T-cell (primary cell): Measurements from ENCODE around the gene RNASE9. TPM values are rescaled to one million over a fixed set of nuclear protein-coding genes. Genes with fewer than 3 reads are reported as not detected.
"Not testable (repeated sequence)": the region's sequence is repeated elsewhere in the genome, so short reads cannot be mapped to it uniquely, and the experiment has no call there.

ENCODE experiments used
- ATAC-seq, 4 experiments: fragments of 200-7000 bp in 3 of 4; fragments of 150-1000 bp in 1 of 4; cut with Tn5 transposase; replicated peaks in 1 of 4; 1 replicate in 3 of 4; 2 replicates in 1 of 4; pipeline ENCODE4 v1.10.0; 2021; ENCODE audit warnings: moderate library complexity in 3 of 4, mild to moderate bottlenecking in 2 of 4, moderate number of reproducible peaks in 1 of 4
- CTCF ChIA-PET, 2 donors: fragments of 300-600 bp; sonication (Branson Sonifier 250); formaldehyde crosslinking; loops; one replicate each; lab custom pipeline; 2022; ENCODE audit warnings: antibody characterized with exemption in 2 of 2; lab: Charles Lee
- POLR2A ChIA-PET, 2 donors: fragments of 300-600 bp; sonication (Branson Sonifier 250); formaldehyde crosslinking; loops; one replicate each; lab custom pipeline; 2022; ENCODE audit warnings: antibody characterized with exemption in 2 of 2; lab: Charles Lee
- DNase-seq, 35 experiments: peaks; one replicate each; pipeline versions ENCODE4 v3.0.0 to v3.0.0-alpha.2; 2013 to 2023
- H3K27ac ChIP-seq: one replicate; pipeline ENCODE4 v1.5.1; 2013; ENCODE audit warnings: low read length
- H3K27me3 ChIP-seq, 2 experiments: replicated peaks in 1 of 2; 1 replicate in 1 of 2; 2 replicates in 1 of 2; pipeline versions ENCODE4 v1.6.1 to v1.7.0; 2013; ENCODE audit warnings: low read length in 1 of 2, mixed read lengths in 1 of 2; ENCODE audit not compliant: control insufficient read depth in 2 of 2, insufficient read depth in 2 of 2; ENCODE audit errors: extremely low read depth in 1 of 2
- H3K36me3 ChIP-seq, 2 donors: 1 replicate in 1 of 2; 2 replicates in 1 of 2; pipeline versions ENCODE4 v1.6.1 to v1.7.0; 2013; ENCODE audit warnings: low read length in 1 of 2; ENCODE audit not compliant: control insufficient read depth in 2 of 2, insufficient read depth in 1 of 2; ENCODE audit errors: extremely low read depth in 1 of 2
- H3K4me1 ChIP-seq, 2 experiments: 1 replicate in 1 of 2; 2 replicates in 1 of 2; pipeline versions ENCODE4 v1.6.1 to v1.7.0; 2013; ENCODE audit warnings: low read length in 2 of 2, mixed read lengths in 1 of 2; ENCODE audit not compliant: insufficient read depth in 2 of 2, control insufficient read depth in 1 of 2; ENCODE audit errors: extremely low read depth in 1 of 2
- H3K4me3 ChIP-seq, 2 donors: 1 replicate in 1 of 2; 2 replicates in 1 of 2; pipeline versions ENCODE4 v1.5.1 to v1.7.0; 2013; ENCODE audit warnings: mild to moderate bottlenecking in 2 of 2, low read length in 1 of 2, moderate library complexity in 1 of 2; ENCODE audit not compliant: control insufficient read depth in 1 of 2; ENCODE audit errors: extremely low read depth in 1 of 2
- H3K9me3 ChIP-seq: 2 replicates; pipeline ENCODE4 v1.7.0; 2013
- H3K27ac Mint-ChIP-seq, 2 donors: one replicate each; pipeline ENCODE4 v1.8.0; 2020 to 2021; ENCODE audit warnings: mild to moderate bottlenecking in 2 of 2, mixed read lengths in 2 of 2
- H3K27me3 Mint-ChIP-seq, 2 donors: one replicate each; pipeline ENCODE4 v1.8.0; 2021 to 2022; ENCODE audit warnings: mixed read lengths in 2 of 2
- H3K36me3 Mint-ChIP-seq: one replicate; pipeline ENCODE4 v1.8.0; 2021; ENCODE audit warnings: mixed read lengths
- H3K4me1 Mint-ChIP-seq, 3 donors: one replicate each; pipeline ENCODE4 v1.8.0; 2020 to 2022; ENCODE audit warnings: mixed read lengths in 3 of 3, mild to moderate bottlenecking in 1 of 3
- H3K4me3 Mint-ChIP-seq, 3 donors: one replicate each; pipeline ENCODE4 v1.8.0; 2020 to 2022; ENCODE audit warnings: mild to moderate bottlenecking in 3 of 3, mixed read lengths in 3 of 3, moderate library complexity in 3 of 3
- H3K9me3 Mint-ChIP-seq, 3 donors: one replicate each; pipeline ENCODE4 v1.8.0; 2020 to 2022; ENCODE audit warnings: mixed read lengths in 3 of 3
- WGBS: methylation state at CpG from one replicate; pipeline ENCODE4 v1.1.5; 2013; ENCODE audit warnings: missing lambda C conversion rate; ENCODE audit not compliant: insufficient coverage; 5-methylcytosine and 5-hydroxymethylcytosine counted together
- total RNA-seq, 35 experiments: library from RNA in 6 of 35; stranded (reverse) in 6 of 35; fragments of 120-200 nt in 1 of 35; gene quantifications; one replicate each; pipeline versions ENCODE4 v1.2.1 to v1.2.4 and lab custom pipeline; 2013 to 2026

Gene RNASE9
- total RNA-seq, 5 donors from 2014 or later (not counting 1 experiment from before 2014, with no cell fraction given), result not detected

- peaks cover 0 to 3% (median 0%) of the 10 kb centered on the region in 3 donors for H3K4me1 Mint-ChIP-seq
- H3K4me1 ChIP-seq, result no peaks in the 10 kb centered on the region
- peaks cover 0 to 2% (median 0%) of the 10 kb centered on the region in 3 donors for H3K9me3 Mint-ChIP-seq
- H3K27me3 Mint-ChIP-seq, result no peaks in the 10 kb centered on the region
- H3K9me3 ChIP-seq, result no peaks in the 10 kb centered on the region
- H3K36me3 Mint-ChIP-seq, result no peaks in the 10 kb centered on the region
- H3K36me3 ChIP-seq, result no peaks in the 10 kb centered on the region
- POLR2A ChIA-PET, result no interaction called here
- no peak overlapping the region for H3K27ac ChIP-seq
- CTCF ChIA-PET, result no interaction called here
- no peaks in the 10 kb centered on the region for H3K27me3 ChIP-seq
- DNase-seq, result no peak
- ATAC-seq, result no peak
- no peak overlapping the region for H3K4me3 ChIP-seq
- no peak overlapping the region for H3K4me3 Mint-ChIP-seq
- H3K27ac Mint-ChIP-seq, result no peak overlapping the region
- WGBS, result 89% methylated on average over 3 of the region's 4 CpGs
These were observed 43.9 kb downstream of the RNASE9 start for GRCh38 chr14:20516921-20517320.

- Histone ChIP-seq H3K4me1 (no peaks in the 10 kb centered on the region), H3K9me3 (no peaks in the 10 kb centered on the region), H3K4me3 (no peak overlapping the region), H3K27me3 (no peaks in the 10 kb centered on the region), H3K27ac (no peak overlapping the region), H3K36me3 (no peaks in the 10 kb centered on the region)
- peaks cover 0 to 2% (median 0%) of the 10 kb centered on the region in 3 donors for H3K9me3 Mint-ChIP-seq
- 33% methylated on average over 1 of the region's 4 CpGs for WGBS
- H3K27ac Mint-ChIP-seq, result no peak overlapping the region
- POLR2A ChIA-PET, result no interaction called here
- no peaks in the 10 kb centered on the region for H3K36me3 Mint-ChIP-seq
- CTCF ChIA-PET, result no interaction called here
- H3K27me3 Mint-ChIP-seq, result no peaks in the 10 kb centered on the region
- H3K4me1 Mint-ChIP-seq, result peaks cover 0 to 3% (median 0%) of the 10 kb centered on the region in 3 donors
- H3K4me3 Mint-ChIP-seq, result no peak overlapping the region
- ATAC-seq, result no peak
- no peak for DNase-seq
These were observed 45.0 kb downstream of the RNASE9 start for GRCh38 chr14:20515846-20516245.

- ChIA-PET CTCF (interaction anchor here in 1 of 2 donors (0.6 kb wide), 1 partner anchor 90 kb away, joined by 3 read pairs; no protein-coding TSS in a partner anchor), POLR2A (no interaction called here)
- Histone ChIP-seq H3K4me3 (no peak overlapping the region), H3K36me3 (no peaks in the 10 kb centered on the region), H3K27me3 (no peaks in the 10 kb centered on the region), H3K9me3 (no peaks in the 10 kb centered on the region), H3K27ac (no peak overlapping the region), H3K4me1 (no peaks in the 10 kb centered on the region)
- WGBS, result 49% methylated on average over 3 of the region's 7 CpGs
- peaks cover 0 to 3% (median 0%) of the 10 kb centered on the region in 3 donors for H3K4me1 Mint-ChIP-seq
- no peak overlapping the region for H3K4me3 Mint-ChIP-seq
- H3K27me3 Mint-ChIP-seq, result no peaks in the 10 kb centered on the region
- DNase-seq (no peak), ATAC-seq (no peak)
- no peaks in the 10 kb centered on the region for H3K36me3 Mint-ChIP-seq
- no peak overlapping the region for H3K27ac Mint-ChIP-seq
- H3K9me3 Mint-ChIP-seq, result no peaks in the 10 kb centered on the region
These were observed 48.5 kb downstream of the RNASE9 start for GRCh38 chr14:20512177-20512905.

- Mint-ChIP-seq H3K36me3 (no peaks in the 10 kb centered on the region), H3K9me3 (no peaks in the 10 kb centered on the region), H3K27me3 (no peaks in the 10 kb centered on the region), H3K27ac (no peak overlapping the region), H3K4me3 (no peak overlapping the region), H3K4me1 (peaks cover 0 to 12% (median 8%) of the 10 kb centered on the region in 3 donors)
- no peaks in the 10 kb centered on the region for H3K9me3 ChIP-seq
- POLR2A ChIA-PET, result no interaction called here
- H3K4me3 ChIP-seq, result no peak overlapping the region
- H3K27ac ChIP-seq, result no peak overlapping the region
- no peak for DNase-seq
- CTCF ChIA-PET, result no interaction called here
- H3K4me1 ChIP-seq, result no peaks in the 10 kb centered on the region
- 100% methylated on average over 1 of the region's 8 CpGs for WGBS
- ATAC-seq, result no peak
- no peaks in the 10 kb centered on the region for H3K36me3 ChIP-seq
- no peaks in the 10 kb centered on the region for H3K27me3 ChIP-seq
These were observed 52.5 kb downstream of the RNASE9 start for GRCh38 chr14:20508367-20508766.

- H3K27me3 ChIP-seq, H3K36me3 Mint-ChIP-seq, H3K27ac Mint-ChIP-seq, CTCF ChIA-PET, DNase-seq, H3K4me3 Mint-ChIP-seq, H3K27ac ChIP-seq, ATAC-seq, H3K4me1 ChIP-seq, H3K36me3 ChIP-seq, H3K9me3 Mint-ChIP-seq, H3K4me3 ChIP-seq, H3K9me3 ChIP-seq, POLR2A ChIA-PET, H3K27me3 Mint-ChIP-seq: not testable (repeated sequence)
- H3K4me1 Mint-ChIP-seq, result peaks cover 0 to 11% (median 9%) of the 10 kb centered on the region in 3 donors
- WGBS, result no CpG with 5 or more reads among the region's 3 CpGs
These were observed 53.3 kb downstream of the RNASE9 start for GRCh38 chr14:20507537-20507936.

GRCh38 chr14:20506752-20507151 is 54.1 kb downstream of the RNASE9 start:
- H3K27ac Mint-ChIP-seq, H3K4me1 Mint-ChIP-seq, POLR2A ChIA-PET, CTCF ChIA-PET, H3K27ac ChIP-seq, H3K4me1 ChIP-seq, DNase-seq, H3K4me3 ChIP-seq, H3K9me3 Mint-ChIP-seq, ATAC-seq, H3K9me3 ChIP-seq, H3K27me3 Mint-ChIP-seq, H3K36me3 ChIP-seq, H3K27me3 ChIP-seq, H3K4me3 Mint-ChIP-seq, H3K36me3 Mint-ChIP-seq: not testable (repeated sequence)
- WGBS, result no CpG with 5 or more reads among the region's 30 CpGs
